ENCODE measurements around the gene ZC3H18. TPM values are rescaled to one million over a fixed set of nuclear protein-coding genes. Genes with fewer than 3 reads are reported as not detected.
"Not testable (repeated sequence)": the region's sequence is repeated elsewhere in the genome, so short reads cannot be mapped to it uniquely, and the experiment has no call there.

Gene ZC3H18
- total RNA-seq, 2 donors from 2014 or later = 88.7 to 99.0 TPM

- Mint-ChIP-seq H3K4me1 (ENCODE audit: low read depth) (peaks cover 12% of the 10 kb centered on the region), H3K27me3 (ENCODE audit: low read depth) (no peaks in the 10 kb centered on the region), H3K27ac (no peak overlapping the region), H3K36me3 (ENCODE audit: insufficient read depth in 2 of 2) (peaks cover 4 to 24% of the 10 kb centered on the region in 2 donors), H3K4me3 (no peak overlapping the region), H3K9me3 (no peaks in the 10 kb centered on the region)
- no peak for ATAC-seq (replicated peaks in 1 of 2)
- no peak for DNase-seq
These were observed 29.8 kb downstream of the ZC3H18 start for GRCh38 chr16:88599825-88600538.

GRCh38 chr16:88600539-88600896, 30.3 kb downstream of the ZC3H18 start:
- Mint-ChIP-seq H3K9me3 (no peaks in the 10 kb centered on the region), H3K4me3 (no peak overlapping the region), H3K27me3 (ENCODE audit: low read depth) (no peaks in the 10 kb centered on the region), H3K27ac (no peak overlapping the region), H3K36me3 (ENCODE audit: insufficient read depth in 2 of 2) (peaks cover 4 to 24% of the 10 kb centered on the region in 2 donors), H3K4me1 (ENCODE audit: low read depth) (peaks cover 12% of the 10 kb centered on the region)
- DNase-seq (no peak), ATAC-seq (replicated peaks in 1 of 2) (no peak)

GRCh38 chr16:88601313-88602036, 31.3 kb downstream of the ZC3H18 start:
- no peak for ATAC-seq (replicated peaks in 1 of 2)
- Mint-ChIP-seq H3K27ac (no peak overlapping the region), H3K9me3 (no peaks in the 10 kb centered on the region), H3K36me3 (ENCODE audit: insufficient read depth in 2 of 2) (peaks cover 4 to 22% of the 10 kb centered on the region in 2 donors), H3K4me1 (ENCODE audit: low read depth) (peaks cover 6% of the 10 kb centered on the region), H3K27me3 (ENCODE audit: low read depth) (no peaks in the 10 kb centered on the region), H3K4me3 (no peak overlapping the region)
- no peak for DNase-seq

GRCh38 chr16:88602091-88602490, 31.9 kb downstream of the ZC3H18 start:
- peaks cover 4 to 22% of the 10 kb centered on the region in 2 donors for H3K36me3 Mint-ChIP-seq (ENCODE audit: insufficient read depth in 2 of 2)
- H3K4me3 Mint-ChIP-seq = no peak overlapping the region

GRCh38 chr16:88605186-88606147, 35.3 kb downstream of the ZC3H18 start:
- H3K27me3 Mint-ChIP-seq (ENCODE audit: low read depth) = no peaks in the 10 kb centered on the region
- H3K4me3 Mint-ChIP-seq = no peak overlapping the region
- DNase-seq = no peak
- H3K27ac Mint-ChIP-seq = no peak overlapping the region
- ATAC-seq (replicated peaks in 1 of 2) = no peak
- H3K9me3 Mint-ChIP-seq = no peaks in the 10 kb centered on the region
- H3K4me1 Mint-ChIP-seq (ENCODE audit: low read depth) = no peaks in the 10 kb centered on the region
- peaks cover 4 to 22% of the 10 kb centered on the region in 2 donors for H3K36me3 Mint-ChIP-seq (ENCODE audit: insufficient read depth in 2 of 2)

More at GRCh38 chr16:88602091-88602490, 31.9 kb downstream of the ZC3H18 start:
- Mint-ChIP-seq H3K27me3 (ENCODE audit: low read depth) (no peaks in the 10 kb centered on the region), H3K27ac (no peak overlapping the region), H3K4me1 (ENCODE audit: low read depth) (no peaks in the 10 kb centered on the region), H3K9me3 (no peaks in the 10 kb centered on the region)
- no peak for DNase-seq
- no peak for ATAC-seq (replicated peaks in 1 of 2)

- Mint-ChIP-seq H3K27ac (no peak overlapping the region), H3K4me3 (no peak overlapping the region), H3K36me3 (ENCODE audit: insufficient read depth in 2 of 2) (peaks cover 4 to 22% of the 10 kb centered on the region in 2 donors), H3K9me3 (no peaks in the 10 kb centered on the region), H3K27me3 (ENCODE audit: low read depth) (no peaks in the 10 kb centered on the region), H3K4me1 (ENCODE audit: low read depth) (no peaks in the 10 kb centered on the region)
- DNase-seq (no peak), ATAC-seq (replicated peaks in 1 of 2) (no peak)
These were observed 36.0 kb downstream of the ZC3H18 start for GRCh38 chr16:88606148-88606757.

- ATAC-seq (replicated peaks in 1 of 2) (no peak), DNase-seq (no peak)
- Mint-ChIP-seq H3K27me3 (ENCODE audit: low read depth) (no peaks in the 10 kb centered on the region), H3K4me1 (ENCODE audit: low read depth) (no peaks in the 10 kb centered on the region), H3K27ac (peak overlapping the region; percentile 63), H3K36me3 (ENCODE audit: insufficient read depth in 2 of 2) (peaks cover 4 to 19% of the 10 kb centered on the region in 2 donors), H3K4me3 (no peak overlapping the region), H3K9me3 (no peaks in the 10 kb centered on the region)
These were observed 37.9 kb downstream of the ZC3H18 start for GRCh38 chr16:88608076-88608475.

- ATAC-seq (replicated peaks in 1 of 2); H3K4me3 Mint-ChIP-seq; DNase-seq; H3K27ac Mint-ChIP-seq; H3K9me3 Mint-ChIP-seq; H3K27me3 Mint-ChIP-seq (ENCODE audit: low read depth); H3K4me1 Mint-ChIP-seq (ENCODE audit: low read depth): not testable (repeated sequence)
- peaks cover 4 to 19% of the 10 kb centered on the region in 2 donors for H3K36me3 Mint-ChIP-seq (ENCODE audit: insufficient read depth in 2 of 2)
These were observed 39.2 kb downstream of the ZC3H18 start for GRCh38 chr16:88609426-88609825.

- peak overlapping the region; percentile 71 for H3K27ac Mint-ChIP-seq
- H3K27me3 Mint-ChIP-seq (ENCODE audit: low read depth) = no peaks in the 10 kb centered on the region
- no peaks in the 10 kb centered on the region for H3K9me3 Mint-ChIP-seq
- no peak for DNase-seq
- no peak for ATAC-seq (replicated peaks in 1 of 2)
- H3K4me1 Mint-ChIP-seq (ENCODE audit: low read depth) = no peaks in the 10 kb centered on the region
- no peak overlapping the region for H3K4me3 Mint-ChIP-seq
- peaks cover 4 to 19% of the 10 kb centered on the region in 2 donors for H3K36me3 Mint-ChIP-seq (ENCODE audit: insufficient read depth in 2 of 2)
These were observed 39.9 kb downstream of the ZC3H18 start for GRCh38 chr16:88610080-88610479.

GRCh38 chr16:88610909-88611812, 41.0 kb downstream of the ZC3H18 start:
- ATAC-seq (replicated peaks in 1 of 2) (no peak), DNase-seq (no peak)
- H3K36me3 Mint-ChIP-seq (ENCODE audit: insufficient read depth in 2 of 2) = peaks cover 4 to 19% of the 10 kb centered on the region in 2 donors
- no peak overlapping the region for H3K4me3 Mint-ChIP-seq
- no peak overlapping the region for H3K27ac Mint-ChIP-seq
- no peaks in the 10 kb centered on the region for H3K9me3 Mint-ChIP-seq
- H3K27me3 Mint-ChIP-seq (ENCODE audit: low read depth) = no peaks in the 10 kb centered on the region
- H3K4me1 Mint-ChIP-seq (ENCODE audit: low read depth) = no peaks in the 10 kb centered on the region

GRCh38 chr16:88613293-88613692, 43.1 kb downstream of the ZC3H18 start:
- no peaks in the 10 kb centered on the region for H3K9me3 Mint-ChIP-seq
- H3K4me3 Mint-ChIP-seq = no peak overlapping the region
- no peaks in the 10 kb centered on the region for H3K4me1 Mint-ChIP-seq (ENCODE audit: low read depth)
- H3K36me3 Mint-ChIP-seq (ENCODE audit: insufficient read depth in 2 of 2) = peaks cover 2 to 10% of the 10 kb centered on the region in 2 donors
- DNase-seq (no peak), ATAC-seq (replicated peaks in 1 of 2) (no peak)
- no peaks in the 10 kb centered on the region for H3K27me3 Mint-ChIP-seq (ENCODE audit: low read depth)
- H3K27ac Mint-ChIP-seq = peak overlapping the region; percentile 52
